HCT116 (cell line): ENCODE measurements around the gene GPRC5B.

Experiments
- EZH2 ChIP-seq: fragments of 200-600 bp; sonication (generic); IDR thresholded peaks from 2 replicates; pipeline ENCODE4 v1.6.1; 2017; ENCODE audit warnings: antibody characterized with exemption, mixed run types
- EZH2phosphoT487 ChIP-seq: fragments of 200-600 bp; IDR thresholded peaks from 2 replicates; pipeline ENCODE4 v1.6.1; 2018; ENCODE audit warnings: antibody characterized with exemption, borderline replicate concordance
- POLR2AphosphoS5 ChIP-seq: IDR thresholded peaks from 2 replicates; pipeline ENCODE4 v1.6.1; 2011; ENCODE audit warnings: mild to moderate bottlenecking, low read depth, low read length, moderate library complexity
- ZNF274 ChIP-seq: fragments of 200-500 bp; sonication (Bioruptor generic); IDR thresholded peaks from 2 replicates; pipeline ENCODE4 v1.6.1; 2014; ENCODE audit warnings: mild to moderate bottlenecking, low read depth, low read length, inconsistent platforms
- TF ChIP-seq, protein P1 (sequence below), 3 experiments: fragments of 200-600 bp in 1 of 3; sonication (generic) in 1 of 3; IDR thresholded peaks in 2 of 3; conservative IDR thresholded peaks in 1 of 3; 2 replicates each; pipeline ENCODE4 v1.5.1; 2012 to 2017; ENCODE audit warnings: low read depth in 2 of 3, low read length in 2 of 3, antibody characterized with exemption in 1 of 3, borderline replicate concordance in 1 of 3, control low read depth in 1 of 3, mild to moderate bottlenecking in 1 of 3, mixed read lengths in 1 of 3, mixed run types in 1 of 3, moderate library complexity in 1 of 3; ENCODE audit not compliant: insufficient read depth in 1 of 3

DNA sequence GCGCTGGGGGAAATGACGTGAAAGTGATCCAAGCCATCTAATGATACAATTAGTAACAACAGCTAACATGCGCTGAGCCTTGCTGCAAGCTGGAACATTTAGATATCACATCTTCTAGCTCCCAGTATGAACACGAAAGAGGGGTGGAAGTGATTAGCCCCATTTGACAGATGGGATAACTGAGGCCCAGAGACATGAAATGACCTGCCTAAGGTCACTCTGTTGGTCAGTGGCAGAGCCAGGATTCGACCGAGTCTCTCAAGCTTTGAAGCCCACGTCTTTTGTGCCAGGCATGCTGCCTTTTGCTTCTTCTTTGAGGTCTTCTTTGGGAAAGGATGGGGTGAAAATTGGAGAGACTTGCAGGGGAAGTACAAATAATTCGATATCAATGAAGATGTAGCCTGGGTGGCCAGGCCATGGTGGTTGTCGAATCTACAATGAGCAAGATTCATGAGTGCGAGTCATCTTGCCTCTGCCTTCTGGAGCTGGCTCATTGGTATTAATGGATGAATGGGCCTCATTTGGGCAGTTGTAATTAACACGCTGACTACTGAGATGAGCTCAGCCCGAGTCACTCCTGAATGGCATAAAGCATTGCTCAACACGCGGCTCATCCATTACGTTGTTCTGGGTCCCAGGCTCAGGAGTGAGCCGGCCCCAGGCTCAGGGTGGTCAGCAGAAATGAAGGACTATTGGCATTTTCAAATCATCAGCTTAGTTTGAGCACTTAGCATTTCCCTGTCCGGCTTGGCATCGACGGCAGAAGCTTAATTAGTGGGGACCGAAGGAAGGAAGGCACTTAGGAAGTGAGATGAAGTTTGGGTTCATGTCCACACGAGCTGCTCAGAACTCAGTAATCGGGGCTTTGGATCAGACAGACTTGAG is 28.0 kb upstream of the GPRC5B start:
- TF ChIP-seq EZH2phosphoT487 (no peak), EZH2 (no peak), ZNF274 (no peak), POLR2AphosphoS5 (no peak)
- TF ChIP-seq, protein P1, sequence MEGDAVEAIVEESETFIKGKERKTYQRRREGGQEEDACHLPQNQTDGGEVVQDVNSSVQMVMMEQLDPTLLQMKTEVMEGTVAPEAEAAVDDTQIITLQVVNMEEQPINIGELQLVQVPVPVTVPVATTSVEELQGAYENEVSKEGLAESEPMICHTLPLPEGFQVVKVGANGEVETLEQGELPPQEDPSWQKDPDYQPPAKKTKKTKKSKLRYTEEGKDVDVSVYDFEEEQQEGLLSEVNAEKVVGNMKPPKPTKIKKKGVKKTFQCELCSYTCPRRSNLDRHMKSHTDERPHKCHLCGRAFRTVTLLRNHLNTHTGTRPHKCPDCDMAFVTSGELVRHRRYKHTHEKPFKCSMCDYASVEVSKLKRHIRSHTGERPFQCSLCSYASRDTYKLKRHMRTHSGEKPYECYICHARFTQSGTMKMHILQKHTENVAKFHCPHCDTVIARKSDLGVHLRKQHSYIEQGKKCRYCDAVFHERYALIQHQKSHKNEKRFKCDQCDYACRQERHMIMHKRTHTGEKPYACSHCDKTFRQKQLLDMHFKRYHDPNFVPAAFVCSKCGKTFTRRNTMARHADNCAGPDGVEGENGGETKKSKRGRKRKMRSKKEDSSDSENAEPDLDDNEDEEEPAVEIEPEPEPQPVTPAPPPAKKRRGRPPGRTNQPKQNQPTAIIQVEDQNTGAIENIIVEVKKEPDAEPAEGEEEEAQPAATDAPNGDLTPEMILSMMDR (IDR thresholded peaks at IDR 0.05 in 2 of 3, conservative IDR thresholded peaks at IDR 0.05 in 1 of 3; ENCODE audit: borderline replicate concordance in 1 of 3, insufficient read depth in 1 of 3, low read depth in 2 of 3, low read length in 2 of 3), result no peak
